Activated CD4-positive, CD25-positive, alpha-beta regulatory T cell (primary cell): ENCODE results near the gene CBARP.

ENCODE experiments used
- DNase-seq, 4 experiments: peaks; one replicate each; lab custom pipeline; 2025; lab: John Stamatoyannopoulos, UW

The CBARP gene

GRCh38 chr19:1265615-1266128, 27.9 kb upstream of the CBARP start:
- DNase-seq, result peak in 1 of 4 experiments; percentile 37

DNA sequence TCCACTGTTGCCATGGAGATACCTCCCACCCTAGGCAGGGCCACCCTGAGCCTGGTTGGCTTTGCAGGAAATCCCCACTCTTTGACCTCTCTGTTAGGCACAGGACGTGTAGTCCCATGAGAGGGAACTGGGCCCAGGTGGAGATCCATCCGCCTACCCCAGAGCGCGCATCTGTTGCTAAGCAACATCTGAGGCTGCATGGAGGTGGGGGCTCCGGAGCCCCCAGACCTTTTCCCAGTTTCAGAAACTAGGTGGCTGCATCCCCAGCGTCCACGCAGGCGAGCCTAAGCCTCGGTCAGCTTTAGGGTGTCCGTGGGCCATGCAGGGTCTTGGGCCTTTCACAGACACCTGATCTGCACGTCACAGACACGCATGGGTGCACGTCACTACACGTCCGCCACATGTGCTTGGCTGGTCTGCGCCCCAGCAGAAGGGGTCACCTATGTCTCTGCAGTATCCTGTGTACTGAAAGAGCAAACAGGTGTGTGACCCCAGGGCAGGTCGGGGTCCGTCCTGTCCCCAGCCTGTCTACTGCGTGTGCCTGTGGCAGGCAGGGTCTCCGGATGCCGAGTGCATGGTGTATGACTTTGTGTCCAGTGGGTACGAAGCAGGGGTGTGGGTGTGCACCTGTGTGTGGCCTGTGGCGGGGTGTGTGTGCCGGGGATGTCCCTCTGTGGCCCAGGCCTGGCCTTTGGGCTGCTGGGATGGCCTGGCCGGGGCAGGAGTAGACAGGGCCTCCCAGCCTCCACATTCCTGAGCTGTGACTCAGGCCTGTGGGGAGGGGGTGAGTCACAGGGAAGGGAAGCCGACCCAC, 27.2 kb upstream of the CBARP start:
- DNase-seq, result no peak

- DNase-seq, result no peak
Measured at GRCh38 chr19:1263188-1263587, 25.4 kb upstream of the CBARP start.

GRCh38 chr19:1262623-1263123, 24.9 kb upstream of the CBARP start:
- DNase-seq, result no peak

GRCh38 chr19:1261798-1262622, 24.2 kb upstream of the CBARP start:
- DNase-seq, result no peak

DNA sequence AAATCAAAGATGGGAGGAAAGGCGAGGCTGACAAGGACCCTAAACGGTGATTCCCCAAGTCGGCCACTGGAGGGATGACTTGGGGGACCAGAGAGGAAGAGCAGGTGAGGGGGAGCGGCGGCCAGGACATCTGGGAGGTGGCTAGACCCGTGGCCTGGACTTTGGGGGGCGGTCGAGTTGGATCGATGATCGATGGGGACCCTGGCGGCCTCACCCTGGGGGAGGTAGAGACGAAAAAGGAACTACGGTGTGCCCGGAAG, 23.7 kb upstream of the CBARP start:
- no peak for DNase-seq

- DNase-seq, result peak; percentile 91 to 95 (median 94)
Measured at GRCh38 chr19:1260749-1261537, 23.1 kb upstream of the CBARP start.

- peak in 1 of 4 experiments; percentile 37 for DNase-seq
Measured at GRCh38 chr19:1259876-1260748, 22.3 kb upstream of the CBARP start.

GRCh38 chr19:1259206-1259875, 21.5 kb upstream of the CBARP start:
- DNase-seq, result peak in 3 of 4 experiments; percentile 50 to 64 (median 52)

DNA sequence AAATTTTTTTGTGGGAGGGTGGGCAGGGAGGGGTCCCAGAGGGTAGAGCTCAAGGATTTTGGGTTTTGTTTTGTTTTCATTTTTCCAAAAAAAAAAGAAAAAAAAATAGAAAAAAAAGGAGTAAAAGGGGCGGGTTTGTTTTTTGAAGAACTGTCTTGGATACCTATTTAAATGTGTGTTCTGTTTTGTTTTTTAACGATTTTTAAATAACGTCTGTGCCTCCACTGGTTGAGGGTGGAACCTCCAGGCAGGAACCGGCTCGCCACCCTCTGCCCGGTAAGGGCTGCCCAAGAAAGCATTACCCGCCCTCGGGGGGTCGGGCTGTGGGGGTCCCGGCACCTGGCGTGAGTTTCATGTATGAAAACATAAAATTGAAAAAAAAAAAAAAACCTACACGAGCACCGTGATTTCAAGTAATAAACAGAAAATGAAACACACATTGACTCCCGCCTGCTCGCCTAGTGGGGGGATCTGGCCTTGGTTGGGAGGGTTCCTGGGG, 21.0 kb upstream of the CBARP start:
- DNase-seq, result no peak

- DNase-seq, result no peak
Measured at GRCh38 chr19:1258163-1258492, 20.3 kb upstream of the CBARP start.

GRCh38 chr19:1257475-1258162, 19.8 kb upstream of the CBARP start:
- DNase-seq, result no peak

DNA sequence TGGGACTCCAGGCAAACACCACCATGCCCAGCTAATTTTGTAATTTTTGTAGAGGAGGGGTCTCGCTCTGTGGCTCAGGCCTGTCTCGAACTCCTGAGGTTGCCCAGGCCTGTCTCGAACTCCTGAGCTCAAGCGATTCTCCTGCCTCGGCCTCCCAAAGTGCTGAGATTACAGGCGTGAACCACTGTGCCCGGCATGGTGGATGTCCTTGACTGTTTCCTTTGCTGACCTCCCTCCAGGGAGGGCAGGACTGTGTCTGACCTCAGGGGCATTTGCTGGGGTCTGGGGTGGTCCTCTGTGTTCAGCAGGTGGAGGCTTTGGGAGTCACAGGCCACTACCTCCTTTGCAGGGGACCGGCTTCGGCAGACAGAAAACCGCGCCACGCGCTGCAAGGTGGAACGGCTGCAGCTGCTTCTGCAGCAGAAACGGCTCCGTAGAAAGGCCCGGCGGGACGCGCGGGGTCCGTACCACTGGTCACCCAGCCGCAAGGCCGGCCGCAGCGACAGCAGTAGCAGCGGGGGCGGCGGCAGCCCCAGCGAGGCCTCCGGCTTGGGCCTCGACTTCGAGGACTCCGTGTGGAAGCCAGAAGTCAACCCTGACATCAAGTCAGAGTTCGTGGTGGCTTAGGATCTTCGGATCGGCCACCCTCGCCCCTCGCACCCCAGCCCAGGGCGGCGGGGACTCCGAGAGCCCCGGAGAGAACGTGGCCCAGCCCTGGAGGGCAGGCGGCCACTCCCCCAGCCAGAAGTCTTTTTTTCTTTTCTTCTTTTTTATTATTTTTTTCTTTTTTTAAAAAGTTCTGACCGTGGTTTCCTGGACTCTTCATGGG, 19.1 kb upstream of the CBARP start:
- DNase-seq, result no peak

- DNase-seq, result no peak
Measured at GRCh38 chr19:1255186-1256161, 17.7 kb upstream of the CBARP start.

- no peak for DNase-seq
Measured at GRCh38 chr19:1254530-1255185, 16.9 kb upstream of the CBARP start.

DNA sequence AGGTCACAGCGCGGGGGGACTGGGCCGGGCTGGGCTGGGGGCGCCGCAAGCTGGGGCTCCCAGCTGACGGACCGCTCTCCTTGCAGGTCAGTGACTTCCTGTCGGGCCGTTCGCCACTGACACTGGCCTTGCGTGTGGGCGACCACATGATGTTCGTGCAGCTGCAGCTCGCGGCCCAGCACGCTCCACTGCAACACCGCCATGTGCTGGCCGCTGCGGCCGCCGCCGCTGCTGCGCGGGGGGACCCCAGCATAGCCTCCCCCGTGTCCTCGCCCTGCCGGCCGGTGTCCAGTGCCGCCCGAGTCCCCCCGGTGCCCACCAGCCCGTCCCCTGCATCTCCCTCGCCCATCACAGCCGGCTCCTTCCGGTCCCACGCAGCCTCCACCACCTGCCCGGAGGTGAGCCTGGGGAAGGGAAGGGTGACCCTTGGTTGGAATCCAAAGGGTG, 16.3 kb upstream of the CBARP start:
- DNase-seq, result no peak

DNA sequence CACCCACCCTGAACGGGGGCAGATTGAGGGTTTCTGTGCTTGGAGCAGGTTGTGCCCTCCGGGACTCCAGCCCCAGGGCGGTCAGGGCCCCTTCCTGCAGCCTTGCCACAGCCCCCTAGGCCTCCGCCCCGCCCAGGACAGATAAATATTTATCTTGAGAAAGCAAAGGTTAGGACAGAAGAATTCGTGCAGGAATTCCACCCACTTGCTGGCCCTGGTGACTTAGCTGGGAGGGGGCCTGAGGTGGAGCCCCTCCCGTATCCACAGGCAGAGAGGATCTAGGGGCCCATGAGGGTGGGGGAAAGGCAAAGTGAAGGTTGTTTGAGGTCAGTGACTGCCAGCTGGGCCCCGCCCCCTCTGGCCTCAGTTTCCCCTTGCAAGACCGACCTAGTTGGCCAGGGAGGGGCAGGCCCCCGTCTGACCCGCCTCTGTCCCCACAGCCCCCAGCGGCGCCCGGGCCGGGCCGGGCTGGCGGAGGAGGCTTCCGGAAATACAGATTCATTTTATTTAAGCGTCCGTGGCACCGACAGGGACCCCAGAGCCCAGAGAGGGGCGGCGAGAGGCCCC, 15.8 kb upstream of the CBARP start:
- no peak for DNase-seq
